Panc1 (cell line): ENCODE data around the gene PITPNM2.

ENCODE experiments used
- REST ChIP-seq, 2 experiments: IDR thresholded peaks; 2 replicates each; pipeline ENCODE4 v1.6.1; 2011 to 2012; ENCODE audit warnings: low read depth in 2 of 2, control low read depth in 1 of 2, low read length in 1 of 2, mild to moderate bottlenecking in 1 of 2, moderate library complexity in 1 of 2; ENCODE audit not compliant: insufficient read depth in 1 of 2
- SIN3A ChIP-seq: IDR thresholded peaks from 2 replicates; pipeline ENCODE4 v1.6.1; 2012; ENCODE audit warnings: low read depth, mild to moderate bottlenecking, low read length, moderate library complexity, borderline replicate concordance; ENCODE audit not compliant: insufficient read depth
- TCF7L2 ChIP-seq: IDR thresholded peaks from 2 replicates; pipeline ENCODE4 v1.6.1; 2011; ENCODE audit warnings: mild to moderate bottlenecking, low read depth, low read length, inconsistent platforms
- TF ChIP-seq, protein P1 (sequence below): fragments of 450-650 bp; IDR thresholded peaks from 2 replicates; pipeline ENCODE4 v1.5.1; 2017; ENCODE audit warnings: mild to moderate bottlenecking

DNA sequence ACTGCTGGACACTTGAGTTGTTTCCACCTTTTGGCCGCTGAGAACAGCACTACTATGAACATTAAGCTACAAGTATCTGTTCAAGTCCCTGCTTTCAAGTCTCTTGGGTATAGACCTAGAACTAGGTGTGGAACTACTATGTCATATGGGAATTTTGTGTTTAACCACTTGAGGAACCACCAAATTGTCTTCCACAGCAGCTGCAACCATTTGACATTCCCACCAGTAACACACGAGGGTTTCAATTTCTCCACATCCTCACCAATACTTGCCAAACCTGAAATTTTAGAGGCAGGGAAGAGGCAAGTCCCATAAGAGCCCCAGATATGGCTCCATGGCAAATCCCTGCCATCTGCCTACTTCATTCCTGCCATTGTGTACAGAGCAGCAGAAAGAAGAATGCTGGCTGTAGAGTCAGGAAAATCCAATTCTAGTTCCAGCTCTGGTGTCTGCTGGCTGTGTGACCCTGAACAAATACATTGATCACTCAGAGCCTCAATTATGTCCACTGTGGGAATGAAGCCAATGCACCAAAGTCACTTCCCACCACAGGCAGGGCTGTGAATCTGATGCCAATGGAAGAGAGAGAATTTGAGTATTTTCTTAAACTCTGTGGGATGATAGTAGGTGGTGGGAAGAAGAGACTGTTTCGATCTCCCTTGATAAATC is 17.8 kb downstream of the PITPNM2 start:
- TF ChIP-seq, protein P1, sequence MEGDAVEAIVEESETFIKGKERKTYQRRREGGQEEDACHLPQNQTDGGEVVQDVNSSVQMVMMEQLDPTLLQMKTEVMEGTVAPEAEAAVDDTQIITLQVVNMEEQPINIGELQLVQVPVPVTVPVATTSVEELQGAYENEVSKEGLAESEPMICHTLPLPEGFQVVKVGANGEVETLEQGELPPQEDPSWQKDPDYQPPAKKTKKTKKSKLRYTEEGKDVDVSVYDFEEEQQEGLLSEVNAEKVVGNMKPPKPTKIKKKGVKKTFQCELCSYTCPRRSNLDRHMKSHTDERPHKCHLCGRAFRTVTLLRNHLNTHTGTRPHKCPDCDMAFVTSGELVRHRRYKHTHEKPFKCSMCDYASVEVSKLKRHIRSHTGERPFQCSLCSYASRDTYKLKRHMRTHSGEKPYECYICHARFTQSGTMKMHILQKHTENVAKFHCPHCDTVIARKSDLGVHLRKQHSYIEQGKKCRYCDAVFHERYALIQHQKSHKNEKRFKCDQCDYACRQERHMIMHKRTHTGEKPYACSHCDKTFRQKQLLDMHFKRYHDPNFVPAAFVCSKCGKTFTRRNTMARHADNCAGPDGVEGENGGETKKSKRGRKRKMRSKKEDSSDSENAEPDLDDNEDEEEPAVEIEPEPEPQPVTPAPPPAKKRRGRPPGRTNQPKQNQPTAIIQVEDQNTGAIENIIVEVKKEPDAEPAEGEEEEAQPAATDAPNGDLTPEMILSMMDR: no peak
- no peak for TF ChIP-seq TCF7L2
- TF ChIP-seq REST (IDR thresholded peaks at IDR 0.05; ENCODE audit: insufficient read depth in 1 of 2, low read depth in 2 of 2, low read length in 1 of 2): no peak
- TF ChIP-seq SIN3A: no peak
